ENCODE measurements around the gene GNG11. TPM values are rescaled to one million over a fixed set of nuclear protein-coding genes. Genes with fewer than 3 reads are reported as not detected.
A peak's percentile ranks its signal among the peaks of the same experiment; 100 is the strongest.

The GNG11 gene
- total RNA-seq, 1 donor from 2014 or later, result 29.6 TPM

- Histone ChIP-seq H3K27me3 (ENCODE audit: low read depth) (no peaks in the 10 kb centered on the region), H3K36me3 (no peaks in the 10 kb centered on the region), H3K9me3 (replicated peaks) (peaks cover 18% of the 10 kb centered on the region), H3K4me1 (no peaks in the 10 kb centered on the region), H3K4me3 (no peak overlapping the region), H3K27ac (replicated peaks) (no peak overlapping the region)
- DNase-seq, result no peak
- intact Hi-C loops (cut with micrococcal nuclease), result no loop called here
- peak; percentile 41 for TF ChIP-seq CTCF (IDR thresholded peaks at IDR 0.05; ENCODE audit: borderline replicate concordance)
Measured at GRCh38 chr7:93883078-93883916, 38.2 kb upstream of the GNG11 start.

GRCh38 chr7:93883917-93884345, 37.6 kb upstream of the GNG11 start:
- Histone ChIP-seq H3K27ac (replicated peaks) (no peak overlapping the region), H3K27me3 (ENCODE audit: low read depth) (no peaks in the 10 kb centered on the region), H3K4me3 (no peak overlapping the region), H3K9me3 (replicated peaks) (peaks cover 15% of the 10 kb centered on the region), H3K36me3 (no peaks in the 10 kb centered on the region), H3K4me1 (no peaks in the 10 kb centered on the region)
- TF ChIP-seq CTCF (IDR thresholded peaks at IDR 0.05; ENCODE audit: borderline replicate concordance), result no peak
- DNase-seq, result no peak
- intact Hi-C loops (cut with micrococcal nuclease), result no loop called here

- H3K4me1 ChIP-seq, result no peaks in the 10 kb centered on the region
- DNase-seq, result no peak
- H3K27me3 ChIP-seq (ENCODE audit: low read depth), result no peaks in the 10 kb centered on the region
- H3K27ac ChIP-seq (replicated peaks), result no peak overlapping the region
- H3K9me3 ChIP-seq (replicated peaks), result peaks cover 9% of the 10 kb centered on the region
- no peaks in the 10 kb centered on the region for H3K36me3 ChIP-seq
- no peak overlapping the region for H3K4me3 ChIP-seq
- TF ChIP-seq CTCF (IDR thresholded peaks at IDR 0.05; ENCODE audit: borderline replicate concordance), result no peak
- intact Hi-C loops (cut with micrococcal nuclease), result no loop called here
Measured at GRCh38 chr7:93884541-93884940, 37.0 kb upstream of the GNG11 start.

GRCh38 chr7:93889261-93889660, 32.3 kb upstream of the GNG11 start:
- H3K27ac ChIP-seq (replicated peaks), result no peak overlapping the region
- intact Hi-C loops (cut with micrococcal nuclease), result no loop called here
- H3K36me3 ChIP-seq, result no peaks in the 10 kb centered on the region
- no peak for TF ChIP-seq CTCF (IDR thresholded peaks at IDR 0.05; ENCODE audit: borderline replicate concordance)
- no peaks in the 10 kb centered on the region for H3K9me3 ChIP-seq (replicated peaks)
- peak overlapping the region; percentile 76 for H3K4me3 ChIP-seq
- peaks cover 18% of the 10 kb centered on the region for H3K4me1 ChIP-seq
- H3K27me3 ChIP-seq (ENCODE audit: low read depth), result peaks cover 20% of the 10 kb centered on the region
- DNase-seq, result no peak

- no peak for TF ChIP-seq CTCF (IDR thresholded peaks at IDR 0.05; ENCODE audit: borderline replicate concordance)
- intact Hi-C loops (cut with micrococcal nuclease), result loop anchor here (10.0 kb wide), 1 partner anchor 115 kb away; the partner anchor contains the start of gene BET1
- Histone ChIP-seq H3K27me3 (ENCODE audit: low read depth) (peaks cover 20% of the 10 kb centered on the region), H3K36me3 (no peaks in the 10 kb centered on the region), H3K4me1 (peaks cover 26% of the 10 kb centered on the region), H3K9me3 (replicated peaks) (no peaks in the 10 kb centered on the region), H3K4me3 (peak overlapping the region; percentile 76), H3K27ac (replicated peaks) (peak overlapping the region; percentile 62)
- DNase-seq, result no peak
Measured at GRCh38 chr7:93890041-93890463, 31.5 kb upstream of the GNG11 start.
